Thoracic aorta (tissue), 2 donors: ENCODE results near the gene POR. TPM values are rescaled to one million over a fixed set of nuclear protein-coding genes. Genes with fewer than 3 reads are reported as not detected.

Source experiments
- ATAC-seq: fragments of 150-250 bp; one replicate; pipeline ENCODE4 v1.8.0; 2017; ENCODE audit warnings: low read depth; ENCODE audit not compliant: insufficient number of reproducible peaks, low FRiP score
- DNase-seq: peaks from one replicate; pipeline ENCODE4 v3.0.0-alpha.2; 2020; ENCODE audit warnings: low spot score
- H3K27ac ChIP-seq, 2 donors: fragments of 200-600 bp; sonication (generic); 1 replicate in 1 of 2; 2 replicates in 1 of 2; pipeline ENCODE4 v1.5.1; 2016; ENCODE audit warnings: mild to moderate bottlenecking in 2 of 2, moderate library complexity in 2 of 2
- H3K27me3 ChIP-seq: fragments of 200-600 bp; sonication (generic); replicated peaks from 2 replicates; pipeline ENCODE4 v1.6.0; 2016; ENCODE audit warnings: mild to moderate bottlenecking; ENCODE audit not compliant: insufficient read depth
- H3K36me3 ChIP-seq: fragments of 200-600 bp; sonication (generic); one replicate; pipeline ENCODE4 v1.5.1; 2016
- H3K4me1 ChIP-seq, 2 donors: fragments of 200-600 bp; sonication (generic); 1 replicate in 1 of 2; 2 replicates in 1 of 2; pipeline versions ENCODE4 v1.5.1 to v1.6.0; 2016; ENCODE audit warnings: low read depth in 2 of 2, mild to moderate bottlenecking in 1 of 2; ENCODE audit not compliant: control insufficient read depth in 1 of 2
- H3K4me3 ChIP-seq: fragments of 200-600 bp; sonication (generic); 2 replicates; pipeline ENCODE4 v1.5.1; 2016; ENCODE audit warnings: mild to moderate bottlenecking
- H3K9me3 ChIP-seq: fragments of 200-600 bp; sonication (generic); 2 replicates; pipeline ENCODE4 v1.5.1; 2016
- CTCF ChIP-seq: fragments of 200-600 bp; sonication (generic); IDR thresholded peaks from one replicate; pipeline ENCODE4 v1.5.1; 2019; ENCODE audit warnings: antibody characterized with exemption
- total RNA-seq, 2 donors: library from RNA; depleted of rRNA; stranded (reverse); fragments of >200 nt; gene quantifications; one replicate each; pipeline versions ENCODE4 v1.1.0 to v1.2.3, GENCODE V29; 2016

POR gene
- total RNA-seq, 2 donors from 2014 or later, result 70.1 to 77.4 TPM

- TF ChIP-seq CTCF, result no peak
- DNase-seq, result no peak
- no peaks in the 10 kb centered on the region for H3K27me3 ChIP-seq
- peaks cover 10 to 32% of the 10 kb centered on the region in 2 donors for H3K4me1 ChIP-seq
- no peak overlapping the region for H3K4me3 ChIP-seq
- H3K27ac ChIP-seq, result no peak overlapping the region
- ATAC-seq, result no peak
- no peaks in the 10 kb centered on the region for H3K9me3 ChIP-seq
- peaks cover 5% of the 10 kb centered on the region for H3K36me3 ChIP-seq
Observed at GRCh38 chr7:75876126-75876881, 38.7 kb upstream of the POR start.

GRCh38 chr7:75878312-75878768, 36.6 kb upstream of the POR start:
- H3K27me3 ChIP-seq, result no peaks in the 10 kb centered on the region
- DNase-seq, result no peak
- peaks cover 21% of the 10 kb centered on the region for H3K36me3 ChIP-seq
- no peaks in the 10 kb centered on the region for H3K9me3 ChIP-seq
- peak overlapping the region; percentile 61 to 75 for H3K27ac ChIP-seq
- peak; percentile 5 for ATAC-seq
- H3K4me3 ChIP-seq, result peak overlapping the region; percentile 91
- H3K4me1 ChIP-seq, result peaks cover 10 to 24% of the 10 kb centered on the region in 2 donors
- no peak for TF ChIP-seq CTCF

GRCh38 chr7:75878769-75879611, 36.0 kb upstream of the POR start, which contains the start of gene RHBDD2:
Gene RHBDD2, plus strand, starts transcription at chr7:75879034. Its CDS starts 49 bp downstream, at chr7:75879083.
- peak within 1 kb of the TSS; percentile 91 for H3K4me3 ChIP-seq
- H3K36me3 ChIP-seq, result peaks cover 25% of the 10 kb centered on the region
- H3K27ac ChIP-seq, result peak within 1 kb of the TSS; percentile 61 to 75
- DNase-seq (peak; percentile 71), ATAC-seq (peak; percentile 80)
- no peaks in the 10 kb centered on the region for H3K27me3 ChIP-seq
- TF ChIP-seq CTCF, result no peak
- no peaks in the 10 kb centered on the region for H3K9me3 ChIP-seq
- peaks cover 10 to 24% of the 10 kb centered on the region in 2 donors for H3K4me1 ChIP-seq

GRCh38 chr7:75879771-75880184, 35.2 kb upstream of the POR start:
- TF ChIP-seq CTCF, result no peak
- no peak for DNase-seq
- peak overlapping the region; percentile 91 for H3K4me3 ChIP-seq
- ATAC-seq, result no peak
- peaks cover 10 to 24% of the 10 kb centered on the region in 2 donors for H3K4me1 ChIP-seq
- H3K27me3 ChIP-seq, result no peaks in the 10 kb centered on the region
- H3K27ac ChIP-seq, result peak overlapping the region in 1 of 2 donors; percentile 51
- H3K36me3 ChIP-seq, result peaks cover 33% of the 10 kb centered on the region
- H3K9me3 ChIP-seq, result no peaks in the 10 kb centered on the region

- TF ChIP-seq CTCF, result no peak
- Histone ChIP-seq H3K4me3 (peak overlapping the region; percentile 91), H3K27me3 (no peaks in the 10 kb centered on the region), H3K36me3 (peaks cover 37% of the 10 kb centered on the region), H3K4me1 (peaks cover 10 to 24% of the 10 kb centered on the region in 2 donors), H3K9me3 (no peaks in the 10 kb centered on the region), H3K27ac (no peak overlapping the region)
- DNase-seq, result no peak
- ATAC-seq, result no peak
Observed at GRCh38 chr7:75880242-75880641, 34.7 kb upstream of the POR start.
